ENCODE data around the gene SLC38A10.

SLC38A10 gene

DNA sequence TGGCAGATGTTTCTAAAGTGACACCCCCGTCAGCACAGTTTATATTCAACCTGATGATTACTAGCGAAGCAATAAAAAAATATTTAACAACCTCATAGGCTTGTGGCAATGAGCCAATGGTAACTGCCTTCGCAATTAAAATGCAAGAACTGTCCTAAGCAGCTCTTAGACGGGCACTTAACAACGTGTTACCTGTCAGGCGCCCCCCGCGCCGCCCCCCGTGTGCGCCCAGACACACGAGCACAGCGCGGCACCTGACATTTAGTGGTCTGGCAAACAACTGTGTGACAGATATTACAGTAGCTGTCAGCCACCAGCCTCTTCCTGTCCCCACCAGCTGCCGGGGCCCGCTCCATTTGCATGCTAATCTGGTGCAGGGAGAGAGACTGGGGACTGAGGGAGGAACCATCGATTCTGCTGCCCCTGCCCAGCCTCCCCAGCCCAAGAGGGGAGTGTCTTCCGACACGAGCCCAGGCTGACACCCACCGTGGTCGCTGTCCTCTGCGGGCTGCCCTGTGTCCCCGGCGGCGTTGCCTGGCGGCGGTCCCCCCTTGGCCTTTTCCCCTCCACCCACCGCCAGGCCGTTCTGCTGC, 43.3 kb downstream of the SLC38A10 start:
- DNase-seq = peak; percentile 29 to 82

DNA sequence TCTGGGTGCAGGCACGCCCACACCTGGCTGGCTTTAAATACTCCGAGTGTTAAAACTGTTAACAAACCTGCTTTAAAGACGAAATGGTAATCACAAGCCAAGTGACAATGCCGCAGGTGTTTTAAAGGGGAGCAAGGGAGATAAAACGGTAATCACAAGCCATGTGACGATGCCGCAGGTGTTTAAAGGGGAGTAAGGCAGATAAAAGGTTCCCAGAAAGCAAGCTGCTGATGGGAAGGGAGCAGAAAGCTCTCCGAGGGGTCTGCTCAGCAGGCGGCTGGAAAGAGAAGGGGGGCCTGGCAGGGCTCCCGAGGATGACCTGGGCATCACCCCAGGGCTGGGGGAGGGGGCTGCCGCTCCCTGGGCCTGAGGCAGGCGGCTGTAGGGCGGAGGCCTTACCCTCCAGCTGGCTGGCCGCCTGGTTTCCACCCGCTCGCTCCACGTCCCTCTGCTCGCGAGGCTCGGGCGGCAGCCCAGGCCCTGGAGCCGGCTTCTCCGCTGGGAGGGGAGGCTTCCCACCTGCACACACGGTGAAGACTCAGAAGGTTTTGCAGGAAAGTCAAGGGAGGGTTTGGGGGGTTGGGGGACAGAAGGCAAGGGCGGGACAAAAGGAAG, 43.9 kb downstream of the SLC38A10 start:
- peak; percentile 44 to 82 for DNase-seq

DNA sequence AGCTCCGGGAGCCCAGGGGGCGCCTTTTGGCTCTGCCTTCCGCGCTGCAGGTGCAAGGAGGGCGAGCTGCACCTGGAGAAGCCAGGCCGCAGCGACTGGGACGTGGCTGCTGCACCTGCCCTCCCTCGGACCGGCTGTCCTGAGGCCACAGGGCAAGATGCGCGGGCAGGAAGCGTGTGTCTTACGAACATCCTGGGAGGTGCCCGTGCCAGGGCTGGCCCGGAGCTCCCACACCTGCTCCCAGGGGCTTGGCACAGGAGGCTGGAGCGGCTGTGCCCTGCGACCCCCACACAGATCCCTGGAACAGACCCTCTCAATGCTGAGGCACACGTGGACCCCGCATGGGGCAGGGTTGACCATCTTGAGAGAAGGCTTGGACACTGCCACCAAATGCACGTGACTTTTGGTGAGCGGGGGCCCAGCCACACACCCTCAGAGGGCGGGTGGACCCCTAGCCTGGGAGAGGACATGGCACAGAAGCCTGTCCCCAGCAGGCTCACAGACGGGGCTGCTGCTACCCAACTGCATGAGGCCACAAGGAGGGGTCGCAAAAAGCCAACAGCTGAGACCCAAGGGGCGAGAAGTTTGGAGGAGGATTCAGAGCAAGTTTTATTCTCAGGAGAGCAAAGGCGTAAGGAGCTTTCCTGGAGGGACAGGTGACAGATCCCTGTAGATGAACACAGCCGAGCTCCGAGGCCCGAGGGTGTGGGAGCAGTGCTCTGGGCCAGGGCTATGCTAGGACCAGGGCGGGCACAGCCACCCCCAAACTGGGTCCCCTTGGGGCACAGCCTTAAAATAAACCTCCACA, 44.6 kb downstream of the SLC38A10 start:
- DNase-seq = no peak

DNA sequence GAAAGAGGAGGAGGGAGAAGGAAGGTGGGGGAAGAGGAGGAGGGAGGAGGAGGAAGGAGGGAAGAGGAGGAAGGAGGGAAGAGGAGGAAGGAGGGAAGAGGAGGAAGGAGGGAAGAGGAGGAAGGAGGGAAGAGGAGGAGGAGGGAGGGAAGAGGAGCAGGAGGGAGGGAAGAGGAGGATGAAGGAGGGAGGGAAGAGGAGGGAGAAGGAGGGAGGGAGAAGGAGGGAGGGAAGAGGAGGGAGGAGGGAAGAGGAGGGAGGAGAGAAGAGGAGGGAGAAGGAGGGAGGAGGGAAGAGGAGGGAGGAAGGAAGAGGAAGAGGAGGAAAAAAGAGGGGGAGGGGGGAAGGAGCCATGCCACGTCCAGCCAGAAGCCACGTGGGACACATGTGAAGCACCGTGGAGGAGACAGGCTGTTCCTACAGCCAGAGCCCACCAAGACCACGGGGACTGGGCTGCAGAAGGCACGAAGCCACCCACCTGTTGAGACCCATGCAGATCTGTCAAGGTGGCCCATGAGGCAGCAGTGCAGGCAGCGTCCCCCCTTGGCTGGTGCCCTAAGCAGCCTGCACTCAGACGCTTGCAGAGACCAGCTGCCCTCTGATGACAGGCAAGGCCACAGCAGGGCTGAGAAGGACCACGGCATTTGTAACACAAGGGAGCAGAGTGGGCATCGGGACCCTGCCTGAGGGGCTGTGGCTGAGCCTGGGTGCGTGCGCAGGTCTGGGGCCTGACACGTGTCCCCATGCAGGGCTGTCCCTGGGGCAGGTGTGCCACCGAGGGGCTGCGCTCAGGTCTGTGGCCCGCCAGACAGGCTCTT, 45.7 kb downstream of the SLC38A10 start:
- no peak for DNase-seq

DNA sequence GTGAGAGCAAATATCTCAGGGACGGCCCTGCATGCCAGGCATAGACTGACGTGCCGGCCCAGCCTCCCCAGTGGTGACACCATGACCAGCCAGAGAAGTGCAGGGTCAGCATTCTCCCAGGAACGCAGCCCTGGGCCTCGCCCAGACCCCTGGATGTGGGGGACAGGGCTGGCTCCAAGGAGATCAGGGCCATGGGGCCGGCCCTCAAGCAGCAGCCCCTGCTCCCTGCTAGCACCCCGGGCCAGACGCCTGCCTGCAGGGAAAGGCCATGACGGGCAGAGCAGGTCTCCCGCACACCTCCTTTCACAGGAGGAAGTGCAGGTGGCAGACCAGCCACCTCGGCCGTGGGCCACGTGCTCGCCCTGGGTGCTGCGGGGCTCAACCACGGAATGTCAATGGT, 46.5 kb downstream of the SLC38A10 start:
- DNase-seq = no peak

DNA sequence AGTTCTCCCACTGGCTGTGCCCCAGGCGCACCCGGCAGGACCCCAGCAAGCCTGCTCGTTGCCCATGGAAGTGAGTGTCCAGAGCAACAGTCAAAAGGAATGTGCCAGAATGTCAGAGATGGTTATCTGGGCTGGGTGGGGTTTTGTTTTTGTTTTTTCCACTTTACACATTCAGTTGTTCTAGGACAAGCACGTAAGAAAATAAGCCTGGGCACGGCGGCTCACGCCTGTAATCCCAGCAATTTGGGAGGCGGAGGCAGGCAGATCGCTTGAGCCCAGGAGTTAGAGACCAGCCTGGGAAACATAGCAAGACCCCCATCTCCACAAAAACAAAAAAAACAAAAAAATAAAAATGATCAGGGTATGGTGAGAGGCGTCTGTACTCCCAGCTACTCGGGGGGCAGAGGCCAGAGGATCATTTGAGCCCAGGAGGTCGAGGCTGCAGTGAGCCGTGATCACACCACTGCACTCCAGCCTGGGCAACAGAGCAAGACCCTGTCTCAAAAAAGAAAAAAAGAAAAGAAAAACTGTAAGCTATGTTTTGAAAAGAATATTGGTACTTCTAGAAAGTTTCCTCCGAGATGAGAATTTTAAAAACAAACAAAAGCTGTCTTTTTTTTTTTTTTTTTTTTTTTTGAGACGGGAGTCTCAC, 47.6 kb downstream of the SLC38A10 start:
- DNase-seq = no peak

DNA sequence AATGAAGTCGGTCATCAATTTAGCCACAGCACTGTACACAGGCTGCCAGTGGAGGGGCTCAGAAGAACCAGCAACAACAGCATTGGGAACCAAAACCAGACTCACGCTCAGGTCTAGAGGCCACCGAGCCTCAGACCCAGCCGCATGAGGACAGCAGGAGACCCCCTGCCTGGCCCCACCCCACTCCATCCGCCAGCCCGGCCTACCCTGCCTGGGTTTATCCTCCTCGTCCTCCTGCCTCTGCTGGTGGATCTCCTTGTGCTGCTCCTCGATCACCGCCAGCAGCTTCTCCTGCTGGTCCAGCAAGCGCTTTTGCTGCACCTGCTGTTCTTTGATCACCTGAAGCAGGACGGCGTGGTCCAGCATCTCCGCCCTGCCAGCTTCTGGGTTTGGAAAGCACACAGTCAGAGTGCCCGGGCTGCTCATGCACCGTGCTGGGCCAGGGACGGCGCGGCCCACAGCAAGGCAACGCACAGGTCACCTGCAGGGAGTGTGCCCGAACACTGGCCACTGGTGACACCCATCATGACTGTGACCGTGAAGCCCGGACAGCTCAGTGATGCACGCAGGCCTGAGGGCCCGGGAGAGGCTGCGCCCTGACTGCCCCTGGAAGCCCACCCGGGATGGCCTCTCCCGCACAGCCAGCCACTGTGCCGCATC, 48.3 kb downstream of the SLC38A10 start:
- no peak for DNase-seq

DNA sequence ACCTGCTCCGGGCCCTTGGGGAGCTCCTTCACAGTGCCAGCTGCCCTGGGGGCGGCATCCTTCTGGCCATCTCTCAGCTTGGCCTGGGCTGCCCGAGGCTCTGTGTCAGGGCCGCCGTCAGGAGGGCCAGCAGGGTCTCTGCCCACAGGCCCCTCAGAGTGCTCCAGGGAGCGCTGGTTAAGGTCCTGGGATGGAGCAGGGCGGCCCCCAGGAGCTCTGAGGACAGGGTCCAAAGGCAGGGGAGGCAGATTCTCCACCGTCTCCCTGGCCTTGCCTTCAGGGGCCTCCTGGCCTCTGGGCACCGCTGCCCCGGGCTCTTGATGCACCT, 48.8 kb downstream of the SLC38A10 start:
- no peak for DNase-seq

DNA sequence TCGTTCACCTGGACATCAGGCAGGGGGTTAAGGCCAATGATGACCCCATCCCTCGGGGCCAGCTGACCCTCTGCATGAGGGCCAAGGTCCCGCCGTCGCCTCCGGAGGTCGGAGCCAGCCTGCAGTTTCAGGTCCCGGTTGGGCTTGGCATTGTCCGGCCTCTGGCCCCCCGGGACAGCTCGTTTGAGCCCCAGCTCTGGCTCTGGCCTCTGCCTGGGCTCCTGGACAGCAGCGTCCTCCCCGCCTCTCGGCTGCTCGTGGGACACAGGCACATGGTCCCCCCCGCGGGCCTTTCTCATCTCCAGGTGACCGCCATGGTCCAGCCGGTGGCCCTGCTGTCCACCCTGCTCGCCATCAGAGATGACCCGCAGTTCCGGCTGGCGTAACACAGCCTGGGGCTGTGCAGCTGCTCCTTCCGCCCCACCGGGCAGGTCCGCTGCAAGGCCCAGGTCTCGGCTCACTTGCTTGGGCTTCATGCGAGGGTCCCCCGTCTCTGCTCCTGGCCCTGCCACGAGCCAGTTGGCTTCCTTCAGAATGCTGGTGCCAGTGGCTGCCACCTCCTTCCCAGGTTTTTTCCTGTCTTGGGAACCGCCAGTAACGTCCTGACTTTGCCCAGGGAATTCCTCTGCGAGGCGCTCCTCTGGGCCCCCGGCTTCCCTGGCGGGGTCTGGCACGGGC, 49.3 kb downstream of the SLC38A10 start:
- no peak for DNase-seq

DNA sequence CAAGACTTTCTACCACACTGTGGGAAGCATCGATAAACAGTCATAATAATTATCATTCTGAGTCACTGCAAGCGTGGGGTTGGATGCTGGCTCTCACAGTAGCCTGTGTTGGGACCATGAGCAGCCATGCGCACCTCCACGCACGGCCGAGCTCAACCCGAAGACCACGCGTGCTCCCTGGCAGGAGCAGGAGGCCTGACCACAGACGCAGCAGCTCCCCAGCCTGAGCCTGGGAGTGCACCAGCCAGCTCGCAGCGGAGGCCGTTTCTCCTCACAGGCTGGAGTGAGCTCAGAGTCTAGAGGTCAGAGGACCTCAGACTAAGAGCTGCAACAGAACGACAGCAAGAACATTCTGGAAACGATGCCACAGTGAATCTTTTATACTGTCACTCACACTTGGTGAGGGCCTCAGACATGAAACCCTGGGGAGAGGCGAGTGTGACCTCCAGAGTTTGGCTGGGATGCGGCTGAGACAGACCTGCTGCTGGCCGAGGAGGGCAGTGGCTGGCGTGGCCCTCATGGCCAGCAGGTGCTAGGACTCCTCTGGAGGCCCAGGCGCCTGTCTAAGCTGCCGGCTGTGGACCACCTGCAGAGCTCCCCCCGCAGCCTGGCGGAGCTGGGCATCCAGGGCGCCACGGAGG, 50.0 kb downstream of the SLC38A10 start:
- DNase-seq = no peak

DNA sequence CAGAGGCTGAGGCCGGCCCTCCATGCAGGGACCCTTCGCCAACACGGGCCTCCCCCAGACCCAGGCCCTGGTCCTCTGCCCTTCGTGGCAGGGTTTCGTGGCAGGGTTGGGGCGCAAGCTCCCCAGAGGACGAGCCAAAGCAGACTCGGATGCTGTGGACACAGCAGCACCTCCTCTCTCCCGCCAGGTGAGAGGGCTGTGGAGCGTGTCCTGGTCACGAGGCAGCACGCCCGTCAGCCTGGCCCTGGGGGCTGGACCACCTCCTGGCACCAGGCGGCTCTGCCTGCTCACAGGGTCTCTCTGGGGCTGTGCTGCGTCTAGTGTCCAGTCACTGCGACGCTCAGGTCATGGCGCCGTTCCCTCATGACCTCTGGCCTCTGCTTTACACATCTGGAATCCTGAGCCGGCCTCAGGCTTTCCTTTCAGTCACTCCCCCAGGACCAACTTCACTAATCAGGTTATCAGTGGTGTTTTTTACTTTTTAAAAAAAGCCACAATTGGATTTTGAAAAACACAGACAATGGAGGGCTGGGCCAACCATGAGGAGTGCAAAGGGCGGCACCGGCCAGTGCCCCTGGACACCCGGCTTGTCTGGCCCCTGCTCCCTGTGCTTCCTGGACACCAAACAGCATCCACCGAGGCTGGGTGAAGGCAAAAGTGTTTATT, 50.6 kb downstream of the SLC38A10 start:
- DNase-seq = no peak

DNA sequence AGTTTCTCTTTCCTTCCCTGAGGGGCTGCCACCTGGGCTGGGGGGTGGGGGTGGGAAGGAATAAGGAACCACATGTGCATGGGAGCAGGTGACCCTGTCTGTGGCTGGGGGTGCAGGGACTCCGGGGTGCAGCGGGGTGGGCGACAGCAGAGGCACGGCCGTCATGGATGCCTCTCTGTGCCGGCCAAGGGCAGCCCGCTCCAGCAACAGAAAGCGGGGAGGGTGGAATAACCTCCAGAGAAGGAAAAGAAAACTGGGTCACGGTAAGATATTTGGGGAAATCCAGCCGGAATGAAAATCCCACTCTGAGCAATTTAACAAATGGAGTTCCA, 51.8 kb downstream of the SLC38A10 start:
- no peak for DNase-seq

DNA sequence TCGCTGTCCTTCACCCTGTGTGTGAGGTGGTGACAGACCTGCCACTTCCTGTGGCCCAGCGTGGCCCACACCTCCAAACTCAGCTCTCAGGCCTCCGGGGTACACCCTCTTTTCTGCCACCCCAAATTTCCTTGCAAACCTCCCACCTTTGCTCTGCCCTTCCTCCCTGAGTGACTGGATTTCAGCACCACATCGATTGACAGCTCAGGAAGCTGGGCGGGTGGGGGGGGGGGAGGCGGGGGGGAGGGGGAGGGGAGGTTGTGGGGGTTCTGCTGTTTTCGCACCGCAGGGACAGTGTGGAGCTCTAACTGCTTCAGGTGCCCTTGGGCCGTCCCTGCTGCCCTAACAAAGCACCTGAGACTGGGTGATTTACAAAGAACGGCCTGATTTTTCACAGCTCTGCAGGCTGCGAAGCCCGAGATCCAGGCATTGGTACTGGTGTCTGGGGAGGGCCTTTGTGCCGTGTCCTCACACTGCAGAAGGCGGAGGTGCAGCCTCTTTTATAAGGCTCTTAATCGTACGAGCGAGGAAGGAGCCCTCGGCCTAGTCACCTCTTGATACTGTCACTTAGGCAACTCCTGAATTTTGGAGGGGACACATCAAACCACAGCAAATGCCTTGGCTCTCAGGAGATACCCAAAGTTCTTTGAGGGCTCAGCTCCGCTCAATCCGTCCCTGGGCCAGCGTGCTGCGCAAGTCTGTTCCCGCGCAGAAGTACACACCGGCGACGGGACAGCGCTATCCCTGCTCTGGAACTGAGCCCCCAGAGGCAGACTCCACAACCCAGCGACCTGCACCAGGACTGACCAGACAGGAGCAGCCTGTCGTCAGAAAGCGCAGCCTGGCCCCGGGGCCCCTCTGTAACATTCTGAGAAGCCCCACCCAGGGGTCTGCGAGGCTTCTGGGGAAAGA, 52.4 kb downstream of the SLC38A10 start:
- no peak for DNase-seq

DNA sequence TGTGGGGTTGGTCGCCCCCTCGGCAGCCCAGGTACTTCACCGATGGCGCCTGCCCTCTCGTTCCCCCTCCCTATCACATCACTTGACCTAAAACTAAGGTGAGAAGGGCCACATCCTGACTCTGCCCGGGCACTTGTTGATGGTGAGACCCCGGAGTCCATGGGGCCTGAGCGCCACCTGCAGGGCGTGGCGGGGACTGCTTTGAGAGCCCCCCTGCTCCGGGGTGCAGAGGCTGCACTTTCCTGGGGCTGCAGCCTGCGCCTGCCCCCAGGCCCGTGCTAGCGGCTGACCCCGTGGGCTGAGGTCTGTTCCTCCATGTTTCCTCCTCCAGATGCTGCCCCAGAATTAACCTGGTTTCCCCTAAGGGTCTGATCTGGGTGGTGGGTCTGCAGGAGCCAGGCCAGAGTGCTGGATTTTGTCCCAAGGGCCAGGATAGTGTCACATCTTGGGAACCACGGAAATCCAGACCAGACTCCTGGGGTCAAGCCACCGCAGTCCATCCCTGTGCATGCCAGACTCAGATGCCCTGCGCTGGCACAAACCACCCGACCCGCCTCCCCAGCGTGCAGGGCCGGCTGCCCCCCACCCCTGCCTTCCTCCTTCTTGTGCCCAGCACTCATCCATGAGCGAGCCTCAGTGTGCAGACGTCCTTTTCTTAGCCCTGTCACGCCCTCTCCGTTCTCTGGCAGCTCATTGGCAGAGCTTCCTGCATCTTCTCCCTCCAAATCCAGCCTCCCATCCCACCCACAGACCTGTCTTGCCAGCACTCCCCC, 53.3 kb downstream of the SLC38A10 start:
- peak in 1 of 2 experiments; percentile 56 for DNase-seq

DNA sequence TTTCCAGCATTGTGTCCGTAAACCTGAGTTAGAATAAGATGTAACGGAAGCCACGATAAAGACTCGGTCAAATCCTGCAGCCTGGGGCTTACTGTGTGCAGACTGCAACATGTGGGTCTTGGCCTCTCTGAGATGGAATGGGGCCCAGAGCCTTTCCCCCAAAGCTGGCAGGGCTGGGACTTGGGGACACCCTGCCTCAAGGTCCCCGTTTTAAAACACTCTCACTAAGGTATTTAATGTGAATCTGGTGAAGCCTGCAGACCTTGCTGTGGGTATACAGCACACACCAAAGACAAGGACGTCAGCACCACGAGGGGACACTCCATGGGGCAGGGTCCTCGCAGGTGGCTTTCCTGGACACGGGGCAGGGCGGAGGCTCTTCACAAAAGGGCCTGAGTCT, 53.9 kb downstream of the SLC38A10 start:
- no peak for DNase-seq

DNA sequence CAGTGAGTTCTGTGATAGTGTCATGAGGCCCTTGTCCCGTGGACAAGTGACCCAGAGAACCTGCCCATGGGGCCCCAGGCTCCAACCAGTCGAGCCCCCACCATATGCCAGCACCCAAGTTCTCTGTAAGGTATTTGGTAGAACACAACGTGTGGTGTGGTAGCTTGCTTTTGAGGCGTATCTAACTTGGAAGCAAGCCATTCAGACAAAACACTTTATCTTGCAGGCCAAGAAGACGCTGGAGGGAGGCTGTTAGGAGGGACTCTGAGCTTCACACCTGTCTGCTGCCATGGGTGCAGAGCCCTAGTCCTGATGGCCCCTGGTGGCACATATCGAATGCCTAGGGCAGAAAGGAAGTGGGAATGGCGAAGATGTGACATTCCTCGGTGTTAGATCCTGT, 54.3 kb downstream of the SLC38A10 start:
- no peak for DNase-seq

DNA sequence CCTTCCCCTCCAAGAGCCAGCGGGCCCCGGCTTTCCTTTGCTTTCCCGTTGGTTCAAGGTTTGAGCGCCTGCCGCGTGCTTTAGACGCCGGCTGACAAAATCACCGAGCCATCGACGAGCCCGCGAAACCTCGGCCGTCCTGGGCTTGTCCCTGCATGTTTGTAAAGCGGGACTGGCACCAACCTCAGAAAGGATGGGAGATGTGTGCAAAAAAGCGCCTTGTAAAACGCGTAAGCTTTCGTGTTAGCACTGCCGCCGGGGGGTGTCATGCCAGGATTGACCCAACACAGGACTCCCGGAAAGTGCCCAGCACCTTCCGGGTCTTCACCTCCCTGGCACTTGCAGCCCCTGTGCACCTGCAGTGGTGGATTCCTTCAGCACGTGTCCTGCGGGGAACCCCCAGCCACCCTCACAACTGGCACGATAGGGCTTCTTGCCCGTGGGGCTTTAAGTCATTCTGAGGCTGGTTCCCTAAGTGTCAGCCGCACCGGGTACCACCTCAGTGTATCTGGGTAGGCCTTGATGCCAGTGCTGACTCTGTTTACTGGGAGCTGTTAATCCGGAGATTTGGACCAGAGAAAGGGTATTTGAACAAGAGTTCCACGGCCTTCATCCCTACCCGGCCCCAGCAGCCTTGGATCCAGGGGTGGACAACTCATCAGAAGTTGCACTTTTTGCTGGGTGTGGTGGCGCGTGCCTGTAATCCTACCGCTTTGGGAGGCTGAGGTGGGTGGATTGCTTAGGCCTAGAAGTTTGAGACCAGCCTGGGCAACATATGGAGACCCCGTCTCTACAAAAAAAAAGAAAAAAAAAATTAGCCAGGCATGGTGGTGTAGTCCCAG, 55.2 kb downstream of the SLC38A10 start:
- no peak for DNase-seq

Measured in NCI-H446 (cell line).